Urinary bladder (tissue), 4 donors: ENCODE data around the gene LHPP. TPM values are rescaled to one million over a fixed set of nuclear protein-coding genes. Genes with fewer than 3 reads are reported as not detected.
"Not testable (repeated sequence)": the region's sequence is repeated elsewhere in the genome, so short reads cannot be mapped to it uniquely, and the experiment has no call there.

Experiments
- DNase-seq: peaks from one replicate; pipeline ENCODE4 v3.0.0-alpha.2; 2015; ENCODE audit errors: extremely low spot score
- H3K27ac ChIP-seq: one replicate; pipeline ENCODE4 v1.5.1; 2013; ENCODE audit warnings: low read depth, mild to moderate bottlenecking, moderate library complexity
- H3K36me3 ChIP-seq: one replicate; pipeline ENCODE4 v1.6.1; 2013; ENCODE audit warnings: mild to moderate bottlenecking, moderate library complexity; ENCODE audit not compliant: insufficient read depth
- H3K4me1 ChIP-seq: one replicate; pipeline ENCODE4 v1.6.1; 2013; ENCODE audit warnings: mild to moderate bottlenecking, moderate library complexity; ENCODE audit not compliant: insufficient read depth
- H3K4me3 ChIP-seq: one replicate; pipeline ENCODE4 v1.5.1; 2013; ENCODE audit warnings: low read depth, low read length
- WGBS: extraction: QIAGEN DNeasy Blood & Tissue Kit; methylation state at CpG from one replicate; pipeline ENCODE4 v1.1.7; 2013; 5-methylcytosine and 5-hydroxymethylcytosine counted together
- polyA plus RNA-seq: library from polyadenylated mRNA; stranded (reverse); fragments of 200-250 nt; gene quantifications from one replicate; pipeline ENCODE4 v1.2.3, GENCODE V29; 2013
- total RNA-seq: library from RNA; depleted of rRNA; stranded (reverse); fragments of >200 nt; gene quantifications from one replicate; pipeline ENCODE4 v1.2.3, GENCODE V29; 2014
- donor health status: healthy with polysubstance abuse.
- donor health status: healthy.

Gene LHPP
- total and polyA plus RNA-seq, 2 donors, result 6.6 to 15.8 TPM

- not testable (repeated sequence) for DNase-seq, H3K4me3 ChIP-seq, H3K36me3 ChIP-seq, H3K4me1 ChIP-seq, H3K27ac ChIP-seq
- 93% methylated on average over 18 of the region's 19 CpGs for WGBS
These were observed 148.6 kb downstream of the LHPP start for GRCh38 chr10:124610186-124610585.

DNA sequence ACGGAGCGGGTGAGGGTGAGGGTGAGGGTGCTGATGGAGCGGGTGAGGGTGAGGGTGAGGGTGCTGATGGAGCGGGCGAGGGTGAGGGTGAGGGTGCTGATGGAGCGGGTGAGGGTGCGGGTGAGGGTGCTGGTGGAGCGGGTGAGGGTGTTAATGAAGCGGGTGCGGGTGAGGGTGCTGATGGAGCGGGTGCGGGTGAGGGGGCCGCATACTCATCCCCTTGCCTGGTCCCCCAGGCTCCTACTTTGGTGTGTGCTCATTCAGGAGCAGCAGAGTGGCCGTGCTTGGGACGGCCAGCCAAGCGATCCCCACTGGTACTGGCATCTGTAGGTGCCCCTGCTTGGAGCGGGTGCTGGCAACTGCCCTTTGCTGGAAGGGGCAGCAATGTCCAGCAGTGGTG lies 149.2 kb downstream of the LHPP start:
- not testable (repeated sequence) for H3K27ac ChIP-seq, H3K36me3 ChIP-seq, H3K4me3 ChIP-seq, H3K4me1 ChIP-seq, DNase-seq
- WGBS, result 86% methylated on average over 15 of the region's 17 CpGs

- 81% methylated on average over 11 of the region's 11 CpGs for WGBS
These were observed 150.1 kb downstream of the LHPP start for GRCh38 chr10:124611738-124612137.

DNA sequence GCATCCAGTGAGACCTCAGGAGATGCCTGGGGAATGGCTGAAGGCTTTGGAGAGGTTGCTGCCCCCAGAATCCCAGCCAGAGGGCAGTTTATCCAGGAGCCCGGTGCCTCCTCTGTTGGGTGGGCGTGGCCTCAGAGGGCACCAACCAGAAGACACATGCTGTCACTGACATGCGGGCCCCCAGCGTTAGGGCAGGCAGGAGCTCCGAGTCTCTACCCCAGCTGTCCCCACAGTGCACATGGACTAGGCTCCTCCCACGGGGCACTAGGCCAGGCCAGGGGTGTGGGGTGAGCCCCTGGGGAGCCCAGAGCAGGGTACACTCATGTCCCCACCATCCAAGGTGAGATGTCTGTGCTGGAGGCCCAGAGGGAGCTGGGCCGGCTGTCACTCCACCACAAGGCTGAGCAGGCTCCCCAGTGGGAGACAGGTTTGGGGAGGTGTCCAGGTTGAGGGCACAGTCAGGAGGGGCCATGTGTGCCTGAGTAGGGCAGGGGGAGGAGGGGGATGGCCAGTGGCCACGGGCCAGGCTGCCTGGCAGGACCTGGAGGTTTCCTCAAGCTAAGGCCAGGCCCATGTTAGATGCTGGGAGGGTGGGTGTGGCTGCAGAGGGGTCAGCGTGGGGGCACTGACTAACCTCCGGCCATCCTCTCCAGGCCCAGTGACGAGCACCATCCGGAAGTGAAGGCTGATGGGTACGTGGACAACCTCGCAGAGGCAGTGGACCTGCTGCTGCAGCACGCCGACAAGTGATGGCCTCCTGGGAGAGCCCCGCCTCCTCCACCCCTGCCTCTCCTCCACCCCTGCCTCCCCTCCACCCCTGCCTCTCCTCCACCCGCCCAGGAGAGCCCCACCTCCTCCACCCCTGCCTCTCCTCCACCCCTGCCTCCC lies 151.2 kb downstream of the LHPP start:
- 53% methylated on average over 18 of the region's 18 CpGs for WGBS
- no peaks in the 10 kb centered on the region for H3K36me3 ChIP-seq
- H3K27ac ChIP-seq, result no peak overlapping the region
- H3K4me1 ChIP-seq, result no peaks in the 10 kb centered on the region
- DNase-seq, result no peak
- no peak overlapping the region for H3K4me3 ChIP-seq

More at GRCh38 chr10:124611738-124612137, 150.1 kb downstream of the LHPP start:
- no peak for DNase-seq
- Histone ChIP-seq H3K4me1 (no peaks in the 10 kb centered on the region), H3K36me3 (no peaks in the 10 kb centered on the region), H3K4me3 (no peak overlapping the region), H3K27ac (no peak overlapping the region)

- no peak overlapping the region for H3K27ac ChIP-seq
- WGBS, result 85% methylated on average over 11 of the region's 11 CpGs
- DNase-seq, result no peak
- H3K36me3 ChIP-seq, result no peaks in the 10 kb centered on the region
- H3K4me1 ChIP-seq, result no peaks in the 10 kb centered on the region
- no peak overlapping the region for H3K4me3 ChIP-seq
These were observed 152.5 kb downstream of the LHPP start for GRCh38 chr10:124614003-124614659.

DNA sequence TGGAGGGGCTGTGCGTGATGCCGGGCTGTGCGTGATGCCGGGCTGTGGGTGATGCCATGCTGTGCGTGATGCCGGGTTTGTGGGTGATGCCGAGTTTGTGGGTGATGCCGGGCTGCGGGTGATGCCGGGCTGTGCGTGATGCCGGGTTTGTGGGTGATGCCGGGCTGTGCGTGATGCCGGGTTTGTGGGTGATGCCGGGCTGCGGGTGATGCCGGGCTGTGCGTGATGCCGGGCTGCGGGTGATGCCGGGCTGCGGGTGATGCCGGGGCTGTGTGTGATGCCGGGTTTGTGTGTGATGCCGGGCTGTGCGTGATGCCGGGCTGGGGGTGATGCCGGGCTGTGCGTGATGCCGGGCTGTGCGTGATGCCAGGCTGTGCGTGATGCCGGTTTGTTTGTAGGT lies 153.6 kb downstream of the LHPP start:
- DNase-seq, result no peak
- 96% methylated on average over 34 of the region's 34 CpGs for WGBS
- Histone ChIP-seq H3K4me3 (no peak overlapping the region), H3K36me3 (no peaks in the 10 kb centered on the region), H3K4me1 (no peaks in the 10 kb centered on the region), H3K27ac (no peak overlapping the region)

GRCh38 chr10:124616040-124616835 lies 154.6 kb downstream of the LHPP start:
- WGBS, result 85% methylated on average over 30 of the region's 30 CpGs
- Histone ChIP-seq H3K27ac (no peak overlapping the region), H3K4me3 (no peak overlapping the region), H3K36me3 (no peaks in the 10 kb centered on the region), H3K4me1 (no peaks in the 10 kb centered on the region)
- DNase-seq, result no peak

DNA sequence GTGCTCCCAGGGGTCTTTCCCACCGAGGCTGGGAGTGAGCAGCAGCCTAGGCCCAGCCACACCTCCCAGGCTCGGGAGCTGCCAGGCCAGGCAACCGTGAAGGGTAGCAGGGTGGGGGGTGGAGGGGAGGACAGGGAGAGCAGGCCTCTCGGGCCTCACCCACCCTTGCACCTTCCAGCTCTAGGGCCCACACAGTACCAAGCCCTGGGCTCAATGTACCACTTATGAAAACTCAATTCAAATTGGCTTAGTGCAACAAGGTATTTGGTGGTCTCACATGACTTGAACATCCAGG lies 155.2 kb downstream of the LHPP start:
- no peaks in the 10 kb centered on the region for H3K36me3 ChIP-seq
- WGBS, result 77% methylated on average over 4 of the region's 4 CpGs
- H3K4me1 ChIP-seq, result no peaks in the 10 kb centered on the region
- DNase-seq, result no peak
- no peak overlapping the region for H3K4me3 ChIP-seq
- no peak overlapping the region for H3K27ac ChIP-seq

DNA sequence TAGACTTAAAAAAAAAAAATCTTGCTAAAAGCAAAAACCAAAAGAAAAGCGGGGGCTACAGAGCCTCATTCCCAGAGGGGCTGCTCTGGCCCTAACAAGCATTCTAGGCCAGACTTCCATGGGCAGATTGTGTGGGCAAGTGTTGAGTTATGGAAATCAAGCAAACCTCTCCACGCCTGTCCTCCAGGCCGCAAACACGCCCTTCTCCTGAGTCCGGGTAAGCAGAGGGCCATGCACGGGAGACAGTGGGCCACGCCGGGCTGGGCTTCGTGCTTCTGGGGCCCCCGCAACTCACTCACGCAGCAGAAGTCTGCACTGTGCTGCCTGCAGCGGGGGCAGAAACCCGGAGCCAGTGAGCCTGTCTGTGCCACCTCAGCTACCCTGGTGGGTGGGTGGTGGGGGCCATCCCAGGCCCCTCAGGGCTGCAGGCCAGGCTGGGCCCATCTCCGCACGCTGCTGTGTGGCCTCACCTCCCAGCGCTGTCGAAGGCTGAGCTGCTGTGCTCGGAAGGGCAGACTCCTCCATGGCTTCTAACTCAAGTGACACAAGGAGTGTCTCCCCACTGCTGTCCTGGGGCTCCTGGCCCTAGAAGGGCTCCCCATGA lies 156.9 kb downstream of the LHPP start:
- WGBS, result 91% methylated on average over 18 of the region's 18 CpGs

DNA sequence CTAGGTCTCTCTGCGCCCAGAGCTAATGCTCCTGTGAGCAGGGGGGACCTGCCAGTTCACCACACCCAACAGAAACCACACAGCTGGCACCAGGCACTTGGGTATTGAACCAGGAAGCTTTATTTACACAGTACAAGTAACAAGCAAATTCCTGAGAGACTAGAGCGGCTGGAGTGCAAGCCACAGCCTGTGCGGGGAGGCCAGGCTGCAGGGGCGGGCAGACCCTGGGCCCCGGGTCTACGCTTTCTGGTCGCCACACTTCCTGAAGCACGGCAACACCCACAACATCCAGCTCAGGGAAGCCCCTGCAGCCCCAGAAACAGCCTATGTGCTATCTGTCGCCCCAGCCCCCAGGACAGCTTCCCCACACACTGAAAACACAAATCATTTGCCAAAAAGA lies 157.6 kb downstream of the LHPP start:
- H3K4me1 ChIP-seq, result no peaks in the 10 kb centered on the region
- no peaks in the 10 kb centered on the region for H3K36me3 ChIP-seq
- 73% methylated on average over 9 of the region's 9 CpGs for WGBS
- peak overlapping the region; percentile 86 for H3K27ac ChIP-seq
- H3K4me3 ChIP-seq, result no peak overlapping the region
- peak; percentile 36 for DNase-seq

More for the DNA sequence above, 156.9 kb downstream of the LHPP start:
- Histone ChIP-seq H3K27ac (peak overlapping the region; percentile 86), H3K4me3 (no peak overlapping the region), H3K4me1 (no peaks in the 10 kb centered on the region), H3K36me3 (no peaks in the 10 kb centered on the region)
- no peak for DNase-seq

DNA sequence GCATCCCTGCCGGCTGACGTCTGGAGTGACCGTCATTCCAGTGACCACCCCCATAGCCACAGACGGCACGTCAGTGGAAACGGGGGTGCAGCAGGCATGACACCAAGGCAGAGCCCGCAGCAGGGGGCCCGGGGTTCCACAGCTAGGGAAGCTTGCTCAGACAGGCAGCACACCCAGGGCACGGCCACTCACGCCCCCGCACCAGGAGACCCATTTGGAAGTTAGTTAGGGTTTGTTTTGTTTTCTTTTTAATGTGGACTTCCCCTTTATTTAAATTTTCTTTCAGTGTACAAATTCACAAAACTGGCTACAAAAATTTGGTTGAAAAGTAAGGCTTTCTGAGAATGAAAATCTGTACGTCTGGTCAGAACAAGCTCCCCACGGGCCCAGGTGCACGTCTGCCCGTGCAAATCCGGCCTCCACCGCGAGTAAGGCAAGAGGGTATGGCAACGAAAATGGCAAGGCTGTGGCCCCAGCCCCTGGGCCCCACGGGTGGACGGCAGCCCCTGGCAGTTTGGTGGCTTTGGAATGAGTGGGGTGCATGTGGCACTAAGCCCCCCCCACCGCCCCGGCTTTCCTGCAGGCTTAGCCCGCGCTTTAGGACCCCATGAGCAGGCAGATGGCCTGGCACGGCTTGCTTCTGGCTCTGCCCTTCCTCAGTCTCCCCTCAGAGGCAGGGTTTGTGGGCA lies 158.3 kb downstream of the LHPP start:
- H3K27ac ChIP-seq, result no peak overlapping the region
- H3K36me3 ChIP-seq, result no peaks in the 10 kb centered on the region
- no peak for DNase-seq
- H3K4me3 ChIP-seq, result no peak overlapping the region
- H3K4me1 ChIP-seq, result no peaks in the 10 kb centered on the region
- WGBS, result 79% methylated on average over 26 of the region's 26 CpGs

DNA sequence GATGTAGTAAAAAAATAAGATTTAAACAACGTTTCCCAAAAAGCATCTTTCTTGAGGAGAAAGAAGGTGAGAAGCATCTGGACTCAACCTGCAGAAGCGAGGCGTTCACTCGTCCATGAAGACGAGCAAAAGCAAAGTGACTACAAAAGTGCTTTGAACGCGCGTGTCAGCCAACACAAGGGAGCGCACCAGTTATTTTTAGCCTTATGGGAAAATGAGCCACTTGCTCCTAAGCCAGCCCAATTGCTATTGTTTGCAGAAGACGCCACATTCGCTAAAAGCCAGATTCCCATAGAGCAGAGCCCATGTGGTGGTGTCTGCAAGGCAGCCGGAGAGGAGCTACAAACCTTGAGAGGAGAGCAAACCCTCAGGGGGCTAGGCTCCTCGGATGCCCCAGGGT lies 160.0 kb downstream of the LHPP start:
- Histone ChIP-seq H3K4me1 (no peaks in the 10 kb centered on the region), H3K4me3 (no peak overlapping the region), H3K36me3 (no peaks in the 10 kb centered on the region), H3K27ac (no peak overlapping the region)
- DNase-seq, result no peak
- 81% methylated on average over 13 of the region's 13 CpGs for WGBS

DNA sequence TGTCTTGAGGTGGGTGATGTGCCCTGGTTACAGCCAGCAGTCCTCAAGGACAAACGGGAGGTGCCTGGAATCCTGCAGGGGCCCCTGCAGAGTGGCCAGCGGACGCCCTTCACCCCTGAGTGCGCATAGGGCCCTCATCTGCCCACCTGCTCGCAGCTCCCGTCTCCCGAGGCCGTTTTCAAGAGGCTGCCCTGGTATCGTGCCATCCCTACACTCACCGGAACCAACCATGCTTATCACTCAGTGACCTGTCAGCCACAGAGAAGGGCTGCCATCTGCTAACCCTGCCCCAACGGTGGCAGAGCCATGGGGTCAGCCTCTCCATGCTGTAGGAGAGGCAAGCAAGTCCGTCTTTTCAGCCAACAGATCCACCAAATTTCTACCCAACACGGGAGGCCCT lies 160.5 kb downstream of the LHPP start:
- 92% methylated on average over 13 of the region's 13 CpGs for WGBS
- H3K36me3 ChIP-seq, result no peaks in the 10 kb centered on the region
- DNase-seq, result no peak
- H3K4me3 ChIP-seq, result no peak overlapping the region
- H3K4me1 ChIP-seq, result no peaks in the 10 kb centered on the region
- no peak overlapping the region for H3K27ac ChIP-seq
